GM12801 (cell line): ENCODE measurements around the gene PRSS36.

Experiments
- CTCF ChIP-seq: IDR thresholded peaks from one replicate; pipeline ENCODE4 v1.5.1; 2011; ENCODE audit warnings: control low read depth; ENCODE audit not compliant: insufficient read length; ENCODE audit errors: extremely low read depth

PRSS36 gene

GRCh38 chr16:31117384-31118222 is 32.3 kb downstream of the PRSS36 start, which contains the start of gene KAT8:
Gene KAT8 (plus strand): TSS chr16:31117664. CDS start chr16:31117682, 18 bp downstream.
- no peak for TF ChIP-seq CTCF

GRCh38 chr16:31114468-31114867 is 35.4 kb downstream of the PRSS36 start:
- no peak for TF ChIP-seq CTCF

- no peak for TF ChIP-seq CTCF
Observed at GRCh38 chr16:31113121-31114120, 36.4 kb downstream of the PRSS36 start.

- TF ChIP-seq CTCF, result no peak
Observed at GRCh38 chr16:31112711-31113110, 37.2 kb downstream of the PRSS36 start.

GRCh38 chr16:31111881-31112466 is 37.9 kb downstream of the PRSS36 start:
- TF ChIP-seq CTCF, result no peak

GRCh38 chr16:31110106-31111034 is 39.5 kb downstream of the PRSS36 start:
- no peak for TF ChIP-seq CTCF
